H1 (cell line): ENCODE results near the gene COLEC11. TPM values are rescaled to one million over a fixed set of nuclear protein-coding genes. Genes with fewer than 3 reads are reported as not detected.

Experiments
- CTCF ChIA-PET: fragments of 300-600 bp; sonication (Branson Sonifier 250); formaldehyde crosslinking; loops from one replicate; lab custom pipeline; 2021; ENCODE audit not compliant: partially characterized antibody; lab: Charles Lee
- POLR2A ChIA-PET: fragments of 300-600 bp; sonication (Branson Sonifier 250); formaldehyde crosslinking; loops from one replicate; lab custom pipeline; 2021; ENCODE audit warnings: inconsistent platforms; ENCODE audit not compliant: partially characterized antibody; lab: Charles Lee
- DNase-seq, 2 experiments: peaks; one replicate each; pipeline versions ENCODE4 v3.0.0 to v3.0.0-alpha.2; 2010 to 2022; ENCODE audit warnings: low spot score in 2 of 2, low read depth in 1 of 2, mixed read lengths in 1 of 2
- FAIRE-seq: peaks from 2 replicates; lab custom pipeline; 2011; peaks lifted over from hg19 to GRCh38; lab: Jason Lieb, UNC
- H2AFZ ChIP-seq: 2 replicates; pipeline ENCODE4 v1.8.1; 2012; ENCODE audit warnings: low read length, inconsistent platforms
- H2AK5ac ChIP-seq: 2 replicates; pipeline ENCODE4 v1.6.1; 2013; ENCODE audit warnings: low read depth, low read length
- H2BK120ac ChIP-seq: replicated peaks from 2 replicates; pipeline ENCODE3; 2013; ENCODE audit warnings: low read depth, low read length, inconsistent platforms
- H2BK12ac ChIP-seq: 2 replicates; pipeline ENCODE4 v1.6.1; 2013; ENCODE audit warnings: low read depth, low read length
- H2BK15ac ChIP-seq: 2 replicates; pipeline ENCODE4 v1.6.1; 2013; ENCODE audit warnings: low read length
- H2BK20ac ChIP-seq: 2 replicates; pipeline ENCODE4 v1.6.1; 2013; ENCODE audit warnings: low read length
- H2BK5ac ChIP-seq: 2 replicates; pipeline ENCODE4 v1.6.1; 2013; ENCODE audit warnings: low read depth, low read length
- H3K14ac ChIP-seq: 2 replicates; pipeline ENCODE4 v1.6.1; 2013; ENCODE audit warnings: inconsistent platforms; ENCODE audit not compliant: insufficient read length
- H3K18ac ChIP-seq: 2 replicates; pipeline ENCODE4 v1.6.1; 2013; ENCODE audit warnings: low read length; ENCODE audit errors: extremely low read depth
- H3K23ac ChIP-seq: 2 replicates; pipeline ENCODE4 v1.6.1; 2013; ENCODE audit warnings: inconsistent platforms; ENCODE audit not compliant: insufficient read length
- H3K23me2 ChIP-seq: 2 replicates; pipeline ENCODE4 v1.6.1; 2013; ENCODE audit warnings: low read depth, low read length
- H3K27ac ChIP-seq: 2 replicates; pipeline ENCODE4 v1.6.1; 2011; ENCODE audit warnings: low read depth, low read length, inconsistent platforms
- H3K27me3 ChIP-seq, 4 experiments: replicated peaks in 1 of 4; 1 replicate in 1 of 4; 2 replicates in 3 of 4; pipeline versions ENCODE4 v1.6.1 to v1.8.1; 2011 to 2013; ENCODE audit warnings: low read length in 3 of 4, mild to moderate bottlenecking in 3 of 4, inconsistent platforms in 2 of 4, mixed read lengths in 2 of 4, moderate library complexity in 1 of 4; ENCODE audit not compliant: control insufficient read depth in 3 of 4, insufficient read depth in 3 of 4; ENCODE audit errors: extremely low read depth in 1 of 4
- H3K36me3 ChIP-seq, 4 experiments: 2 replicates each; pipeline versions ENCODE4 v1.6.1 to v1.8.1; 2011 to 2013; ENCODE audit warnings: mild to moderate bottlenecking in 4 of 4, low read length in 3 of 4, moderate library complexity in 2 of 4, control low read depth in 1 of 4, inconsistent platforms in 1 of 4; ENCODE audit not compliant: insufficient read depth in 4 of 4, control insufficient read depth in 2 of 4
- H3K4ac ChIP-seq: replicated peaks from 2 replicates; pipeline ENCODE3; 2013; ENCODE audit warnings: low read length, low read depth, mixed read lengths, inconsistent platforms; ENCODE audit not compliant: insufficient read length
- H3K4me1 ChIP-seq, 4 experiments: replicated peaks in 1 of 4; 1 replicate in 1 of 4; 2 replicates in 3 of 4; pipeline versions ENCODE4 v1.6.1 to v1.8.1; 2011 to 2013; ENCODE audit warnings: low read length in 3 of 4, inconsistent platforms in 2 of 4, mixed read lengths in 1 of 4; ENCODE audit not compliant: insufficient read depth in 4 of 4, control insufficient read depth in 3 of 4
- H3K4me2 ChIP-seq, 2 experiments: 2 replicates each; pipeline versions ENCODE4 v1.6.1 to v1.8.1; 2011 to 2013; ENCODE audit warnings: low read depth in 2 of 2, low read length in 2 of 2, control low read depth in 1 of 2, inconsistent platforms in 1 of 2, mild to moderate bottlenecking in 1 of 2; ENCODE audit not compliant: insufficient read depth in 1 of 2
- H3K4me3 ChIP-seq, 4 experiments: fragments of 200-600, 300-600 bp in 1 of 4; sonication (generic), shearing (Covaris generic), sonication (Bioruptor Twin) in 1 of 4; 2 replicates each; pipeline versions ENCODE4 v1.5.1 to v1.8.1; 2011 to 2016; ENCODE audit warnings: low read length in 4 of 4, low read depth in 3 of 4, control low read depth in 2 of 4, inconsistent platforms in 2 of 4, mild to moderate bottlenecking in 2 of 4, mixed read lengths in 1 of 4, moderate library complexity in 1 of 4; ENCODE audit not compliant: insufficient read depth in 2 of 4; ENCODE audit errors: extremely low read depth in 1 of 4
- H3K56ac ChIP-seq: replicated peaks from 2 replicates; pipeline ENCODE3; 2013; ENCODE audit warnings: low read depth, mild to moderate bottlenecking, mixed read lengths, low read length, inconsistent platforms; ENCODE audit not compliant: insufficient read length
- H3K79me1 ChIP-seq: 2 replicates; pipeline ENCODE4 v1.6.1; 2013; ENCODE audit warnings: low read depth, low read length, control low read depth
- H3K79me2 ChIP-seq, 2 experiments: 2 replicates each; pipeline versions ENCODE4 v1.6.1 to v1.8.1; 2012 to 2013; ENCODE audit warnings: low read length in 2 of 2, mild to moderate bottlenecking in 2 of 2, inconsistent platforms in 1 of 2; ENCODE audit not compliant: insufficient read depth in 2 of 2, control insufficient read depth in 1 of 2
- H3K9ac ChIP-seq, 4 experiments: replicated peaks in 1 of 4; 1 replicate in 1 of 4; 2 replicates in 3 of 4; pipeline versions ENCODE4 v1.6.1 to v1.8.1; 2011 to 2013; ENCODE audit warnings: low read depth in 3 of 4, low read length in 3 of 4, control low read depth in 2 of 4, mild to moderate bottlenecking in 2 of 4, moderate library complexity in 2 of 4, inconsistent platforms in 1 of 4; ENCODE audit errors: extremely low read depth in 1 of 4
- H3K9me3 ChIP-seq, 2 experiments: 2 replicates each; pipeline versions ENCODE4 v1.6.1 to v1.8.1; 2012 to 2013; ENCODE audit warnings: mild to moderate bottlenecking in 2 of 2, moderate library complexity in 2 of 2, control low read depth in 1 of 2, inconsistent platforms in 1 of 2, low read depth in 1 of 2, low read length in 1 of 2, mixed read lengths in 1 of 2; ENCODE audit not compliant: insufficient read depth in 2 of 2
- H4K20me1 ChIP-seq, 2 experiments: replicated peaks in 1 of 2; 2 replicates each; pipeline versions ENCODE3 to v1.8.1; 2011 to 2013; ENCODE audit warnings: inconsistent platforms in 2 of 2, low read length in 2 of 2, mild to moderate bottlenecking in 1 of 2; ENCODE audit not compliant: insufficient read depth in 2 of 2, control insufficient read depth in 1 of 2
- H4K5ac ChIP-seq: 2 replicates; pipeline ENCODE4 v1.6.1; 2013; ENCODE audit warnings: low read length, low read depth, mixed read lengths, inconsistent platforms; ENCODE audit not compliant: insufficient read length
- H4K8ac ChIP-seq: 2 replicates; pipeline ENCODE4 v1.8.0; 2013; ENCODE audit warnings: mild to moderate bottlenecking, moderate library complexity, low read length, inconsistent platforms; ENCODE audit not compliant: insufficient read depth; ENCODE audit errors: extremely low read depth
- H4K91ac ChIP-seq: replicated peaks from 2 replicates; pipeline ENCODE3; 2013; ENCODE audit warnings: low read length, mixed read lengths, inconsistent platforms; ENCODE audit not compliant: insufficient read length
- CHD2 ChIP-seq: IDR thresholded peaks from 2 replicates; pipeline ENCODE4 v1.6.1; 2012; ENCODE audit warnings: low read length, improper control_type of control experiment
- CREB1 ChIP-seq: IDR thresholded peaks from 2 replicates; pipeline ENCODE4 v1.6.1; 2012; ENCODE audit warnings: inconsistent platforms
- GABPA ChIP-seq: IDR thresholded peaks from 2 replicates; pipeline ENCODE4 v1.6.1; 2011; ENCODE audit warnings: mild to moderate bottlenecking, low read length, moderate library complexity, borderline replicate concordance; ENCODE audit not compliant: insufficient read depth
- HDAC6 ChIP-seq: IDR thresholded peaks from one replicate; pipeline ENCODE4 v1.7.1; 2012; ENCODE audit warnings: low read depth, mild to moderate bottlenecking, inconsistent platforms, low read length, moderate library complexity
- JUN ChIP-seq: IDR thresholded peaks from 2 replicates; pipeline ENCODE4 v1.6.1; 2011; ENCODE audit warnings: low read depth, mild to moderate bottlenecking, improper control_type of control experiment, low read length
- JUND ChIP-seq: IDR thresholded peaks from 2 replicates; pipeline ENCODE4 v1.6.1; 2011; ENCODE audit warnings: mild to moderate bottlenecking, improper control_type of control experiment, low read length
- NANOG ChIP-seq: IDR thresholded peaks from 2 replicates; pipeline ENCODE4 v1.6.1; 2011; ENCODE audit warnings: low read length, low read depth, mild to moderate bottlenecking, inconsistent platforms; ENCODE audit not compliant: insufficient read depth, poor library complexity, severe bottlenecking
- RAD21 ChIP-seq, 2 experiments: IDR thresholded peaks in 1 of 2; conservative IDR thresholded peaks in 1 of 2; 2 replicates each; pipeline ENCODE4 v1.6.1; 2011; ENCODE audit warnings: low read depth in 2 of 2, low read length in 2 of 2, improper control_type of control experiment in 1 of 2, inconsistent platforms in 1 of 2, mild to moderate bottlenecking in 1 of 2, moderate library complexity in 1 of 2
- SP4 ChIP-seq: IDR thresholded peaks from 2 replicates; pipeline ENCODE4 v1.6.1; 2012; ENCODE audit warnings: low read length, inconsistent platforms
- SUZ12 ChIP-seq: fragments of 200-600 bp; sonication (generic); IDR thresholded peaks from 2 replicates; pipeline ENCODE4 v1.6.1; 2012; ENCODE audit warnings: mild to moderate bottlenecking, inconsistent platforms, low read length, moderate library complexity, mixed read lengths
- TAF7 ChIP-seq: optimal IDR thresholded peaks from 2 replicates; pipeline ENCODE3; 2011; ENCODE audit warnings: low read depth, mild to moderate bottlenecking, inconsistent platforms, low read length, moderate library complexity, borderline replicate concordance
- YY1 ChIP-seq: IDR thresholded peaks from 2 replicates; pipeline ENCODE4 v1.6.1; 2011; ENCODE audit warnings: low read depth, mild to moderate bottlenecking, low read length
- WGBS, 2 experiments: shearing (Covaris generic) in 1 of 2; methylation state at CpG; one replicate each; pipeline versions ENCODE4 v1.1.6 to v1.1.7; 2013 to 2015; ENCODE audit warnings: low lambda C conversion rate in 2 of 2, mixed read lengths in 2 of 2, inconsistent platforms in 1 of 2, low coverage in 1 of 2, missing lambda C conversion rate in 1 of 2; ENCODE audit not compliant: insufficient replicate concordance in 2 of 2, insufficient coverage in 1 of 2, insufficient read length in 1 of 2; ENCODE audit errors: extremely low coverage in 1 of 2, missing lambda C conversion rate in 1 of 2; 5-methylcytosine and 5-hydroxymethylcytosine counted together
- polyA plus RNA-seq, 7 experiments: library from polyadenylated mRNA; depleted of rRNA in 3 of 7; stranded (reverse) in 5 of 7; unstranded in 2 of 7; fragments of >200 nt in 5 of 7; fragments of 200-250 nt in 2 of 7; gene quantifications; 1 replicate in 5 of 7; 2 replicates in 1 of 7; 4 replicates in 1 of 7; pipeline versions ENCODE4 v1.2.1 to v1.2.3, GENCODE V29; 2011 to 2013; ENCODE audit warnings: missing spikeins in 2 of 7, mixed read lengths in 2 of 7
- total RNA-seq: library from RNA; stranded (reverse); fragmentation: NEBNext Ultra II Directional; extraction: Animal tissue kit (Norgen Biotek cat#: 25700); gene quantifications from 2 replicates; pipeline ENCODE4 v1.2.1, GENCODE V29; 2021

The COLEC11 gene
- total and polyA plus RNA-seq, 2 of the 8 experiments (the other 6 are each of a cell fraction or from before 2014, with no cell fraction given), result 0.47 to 0.80 TPM

- H2BK20ac ChIP-seq, result no peak overlapping the region
- no peak overlapping the region for H3K23ac ChIP-seq
- H3K79me1 ChIP-seq, result peaks cover 2% of the 10 kb centered on the region; the same call in 1 of the 2 replicates
- H2AK5ac ChIP-seq, result no peak overlapping the region
- peaks cover 32 to 36% of the 10 kb centered on the region in 2 experiments for H4K20me1 ChIP-seq
- H3K27ac ChIP-seq, result no peak overlapping the region
- peak overlapping the region in 1 of 4 experiments; percentile 34; a peak in 1 of 8 replicates for H3K4me3 ChIP-seq
- FAIRE-seq (no peak), DNase-seq (no peak)
- no peak overlapping the region for H4K8ac ChIP-seq
- no peak overlapping the region for H2BK15ac ChIP-seq
- H3K56ac ChIP-seq, result no peak overlapping the region
- H2AFZ ChIP-seq, result no peak overlapping the region
- no peak overlapping the region for H4K91ac ChIP-seq
- no peak overlapping the region for H3K9ac ChIP-seq
- no peak overlapping the region for H3K18ac ChIP-seq
- H3K14ac ChIP-seq, result no peak overlapping the region
- no peak overlapping the region for H3K4ac ChIP-seq
- H3K36me3 ChIP-seq, result peaks cover 38 to 82% (median 61%) of the 10 kb centered on the region in 4 experiments
- H3K9me3 ChIP-seq, result no peaks in the 10 kb centered on the region
- H2BK120ac ChIP-seq, result no peak overlapping the region
- H2BK12ac ChIP-seq, result no peak overlapping the region
- peak overlapping the region; percentile 15 to 43; a peak in 1 of 4 replicates for H3K4me2 ChIP-seq
- H2BK5ac ChIP-seq, result no peak overlapping the region
- no peak overlapping the region for H4K5ac ChIP-seq
- 93% methylated on average over 5 of the region's 5 CpGs; no CpG with 5 or more reads in 1 of the 2 experiments for WGBS, 2 experiments
- no peaks in the 10 kb centered on the region for H3K27me3 ChIP-seq
- POLR2A ChIA-PET, result interaction anchor here (0.6 to 17.0 kb wide), 14 partner anchors 8 to 336 kb away, joined by 3 to 373 read pairs (median 4); partner anchors contain the start of genes COLEC11 and RNASEH1
- peaks cover 0 to 4% (median 2%) of the 10 kb centered on the region in 4 experiments; a peak in 2 of 7 replicates for H3K4me1 ChIP-seq
- CTCF ChIA-PET, result interaction anchor here (0.7 to 1.0 kb wide), 3 partner anchors 23 to 116 kb away, joined by 3 to 5 read pairs (median 3); no protein-coding TSS in a partner anchor
- H3K79me2 ChIP-seq, result peaks cover 7 to 64% of the 10 kb centered on the region in 2 experiments
- H3K23me2 ChIP-seq, result peaks cover 4% of the 10 kb centered on the region
- TF ChIP-seq RAD21 (IDR thresholded peaks at IDR 0.05 in 1 of 2, conservative IDR thresholded peaks at IDR 0.05 in 1 of 2; ENCODE audit: low read depth in 2 of 2, low read length in 2 of 2) (no peak), JUND (no peak), NANOG (no peak), CREB1 (no peak), HDAC6 (no peak), SP4 (no peak), YY1 (no peak), CHD2 (no peak), JUN (no peak), GABPA (no peak), SUZ12 (no peak), TAF7 (no peak)
Observed at GRCh38 chr2:3578987-3579386, 15.9 kb upstream of the COLEC11 start.
